ENCODE results near the gene CFAP69. TPM values are rescaled to one million over a fixed set of nuclear protein-coding genes. Genes with fewer than 3 reads are reported as not detected.

The CFAP69 gene
- total RNA-seq, 4 donors from 2014 or later = 1.3 to 9.8 (median 4.7) TPM

GRCh38 chr7:90225181-90225580 is 19.8 kb upstream of the CFAP69 start:
- Histone ChIP-seq H3K4me1 (no peaks in the 10 kb centered on the region), H3K4me3 (no peak overlapping the region), H3K9me3 (no peaks in the 10 kb centered on the region), H3K36me3 (no peaks in the 10 kb centered on the region), H3K27ac (no peak overlapping the region), H3K27me3 (no peaks in the 10 kb centered on the region)
- TF ChIP-seq CTCF (IDR thresholded peaks at IDR 0.05) (no peak), POLR2A (IDR thresholded peaks at IDR 0.05) (no peak), EP300 (IDR thresholded peaks at IDR 0.05) (no peak), POLR2AphosphoS5 (IDR thresholded peaks at IDR 0.05) (no peak)
- no peak for DNase-seq (ENCODE audit: low spot score in 2 of 2)
- WGBS = 92% methylated on average over 3 of the region's 3 CpGs

GRCh38 chr7:90225601-90226000 is 19.4 kb upstream of the CFAP69 start:
- no peak overlapping the region for H3K4me3 ChIP-seq
- WGBS = 62% methylated on average over 1 of the region's 1 CpG
- TF ChIP-seq CTCF (IDR thresholded peaks at IDR 0.05) (no peak), POLR2AphosphoS5 (IDR thresholded peaks at IDR 0.05) (no peak)
- H3K36me3 ChIP-seq = no peaks in the 10 kb centered on the region
- H3K27me3 ChIP-seq = no peaks in the 10 kb centered on the region
- no peak for DNase-seq (ENCODE audit: low spot score in 2 of 2)
- no peaks in the 10 kb centered on the region for H3K4me1 ChIP-seq
- no peaks in the 10 kb centered on the region for H3K9me3 ChIP-seq
- no peak overlapping the region for H3K27ac ChIP-seq

GRCh38 chr7:90227259-90227658 is 17.7 kb upstream of the CFAP69 start:
- Histone ChIP-seq H3K27me3 (no peaks in the 10 kb centered on the region), H3K9me3 (no peaks in the 10 kb centered on the region), H3K27ac (no peak overlapping the region), H3K4me1 (no peaks in the 10 kb centered on the region), H3K4me3 (no peak overlapping the region), H3K36me3 (no peaks in the 10 kb centered on the region)
- DNase-seq (ENCODE audit: low spot score in 2 of 2) = no peak
- WGBS = 98% methylated on average over 5 of the region's 5 CpGs
- TF ChIP-seq EP300 (IDR thresholded peaks at IDR 0.05) = no peak
- no peak for TF ChIP-seq POLR2A (IDR thresholded peaks at IDR 0.05)
- no peak for TF ChIP-seq CTCF (IDR thresholded peaks at IDR 0.05)
- TF ChIP-seq POLR2AphosphoS5 (IDR thresholded peaks at IDR 0.05) = no peak

GRCh38 chr7:90229682-90230081 is 15.3 kb upstream of the CFAP69 start:
- Histone ChIP-seq H3K4me1 (no peaks in the 10 kb centered on the region), H3K36me3 (no peaks in the 10 kb centered on the region), H3K9me3 (no peaks in the 10 kb centered on the region), H3K27ac (no peak overlapping the region), H3K4me3 (no peak overlapping the region), H3K27me3 (no peaks in the 10 kb centered on the region)
- no peak for TF ChIP-seq CTCF (IDR thresholded peaks at IDR 0.05)
- no peak for TF ChIP-seq EP300 (IDR thresholded peaks at IDR 0.05)
- no peak for TF ChIP-seq POLR2A (IDR thresholded peaks at IDR 0.05)
- no peak for TF ChIP-seq POLR2AphosphoS5 (IDR thresholded peaks at IDR 0.05)
- 59% methylated on average over 2 of the region's 2 CpGs for WGBS
- no peak for DNase-seq (ENCODE audit: low spot score in 2 of 2)

GRCh38 chr7:90230834-90231233 is 14.1 kb upstream of the CFAP69 start:
- no peak overlapping the region for H3K4me3 ChIP-seq

More at GRCh38 chr7:90230834-90231233, 14.1 kb upstream of the CFAP69 start:
- Histone ChIP-seq H3K27ac (no peak overlapping the region), H3K36me3 (no peaks in the 10 kb centered on the region), H3K4me1 (no peaks in the 10 kb centered on the region), H3K27me3 (no peaks in the 10 kb centered on the region), H3K9me3 (no peaks in the 10 kb centered on the region)
- 79% methylated on average over 2 of the region's 2 CpGs for WGBS
- no peak for TF ChIP-seq EP300 (IDR thresholded peaks at IDR 0.05)
- TF ChIP-seq POLR2AphosphoS5 (IDR thresholded peaks at IDR 0.05) = no peak
- TF ChIP-seq CTCF (IDR thresholded peaks at IDR 0.05) = no peak
- no peak for TF ChIP-seq POLR2A (IDR thresholded peaks at IDR 0.05)
- no peak for DNase-seq (ENCODE audit: low spot score in 2 of 2)
